HG03060 (cell line): Measurements from ENCODE around the gene MADD.

Experiments
- ATAC-seq: cut with Tn5 transposase; IDR thresholded peaks from one replicate; pipeline ENCODE4 v1.9.1; 2021; ENCODE audit warnings: low read depth, moderate number of reproducible peaks; ENCODE audit not compliant: unreplicated experiment

The MADD gene

GRCh38 chr11:47355283-47356128 is 85.6 kb downstream of the MADD start:
- no peak for ATAC-seq

DNA sequence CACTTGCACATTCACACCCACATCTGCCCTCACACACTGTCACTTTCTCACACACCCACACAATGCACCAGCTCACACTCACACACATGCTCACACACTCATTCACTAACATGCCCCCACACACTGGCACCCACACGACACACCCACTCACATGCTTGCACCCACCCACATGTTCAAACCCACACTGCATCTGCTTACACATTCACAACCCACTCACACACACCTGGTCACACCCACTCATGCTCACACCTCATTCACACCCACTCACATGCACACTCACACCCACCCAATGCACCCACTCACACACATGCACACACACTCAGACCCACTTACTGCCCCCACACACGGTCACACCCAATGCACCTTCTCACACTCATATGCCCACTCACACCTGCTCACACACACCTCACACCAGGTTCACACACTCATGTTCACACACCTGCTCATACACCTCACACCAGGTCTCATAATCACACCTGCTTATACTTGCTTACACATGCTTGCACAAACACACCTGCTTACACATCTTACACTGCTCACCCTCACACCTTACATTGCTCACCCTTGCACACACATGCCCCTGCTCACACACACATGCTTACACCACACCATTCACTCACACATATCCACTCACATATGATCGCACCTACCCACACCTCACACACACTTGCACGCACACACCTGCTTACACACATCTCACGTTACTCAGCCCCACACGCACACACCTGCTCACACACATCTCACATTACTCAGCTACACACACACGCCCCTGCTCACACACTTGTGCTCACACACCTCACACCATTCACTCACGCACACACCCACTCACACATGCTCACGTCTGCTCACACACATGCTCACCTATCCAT is 86.4 kb downstream of the MADD start:
- ATAC-seq = no peak

- no peak for ATAC-seq
Measured at GRCh38 chr11:47356998-47357329, 87.0 kb downstream of the MADD start.

DNA sequence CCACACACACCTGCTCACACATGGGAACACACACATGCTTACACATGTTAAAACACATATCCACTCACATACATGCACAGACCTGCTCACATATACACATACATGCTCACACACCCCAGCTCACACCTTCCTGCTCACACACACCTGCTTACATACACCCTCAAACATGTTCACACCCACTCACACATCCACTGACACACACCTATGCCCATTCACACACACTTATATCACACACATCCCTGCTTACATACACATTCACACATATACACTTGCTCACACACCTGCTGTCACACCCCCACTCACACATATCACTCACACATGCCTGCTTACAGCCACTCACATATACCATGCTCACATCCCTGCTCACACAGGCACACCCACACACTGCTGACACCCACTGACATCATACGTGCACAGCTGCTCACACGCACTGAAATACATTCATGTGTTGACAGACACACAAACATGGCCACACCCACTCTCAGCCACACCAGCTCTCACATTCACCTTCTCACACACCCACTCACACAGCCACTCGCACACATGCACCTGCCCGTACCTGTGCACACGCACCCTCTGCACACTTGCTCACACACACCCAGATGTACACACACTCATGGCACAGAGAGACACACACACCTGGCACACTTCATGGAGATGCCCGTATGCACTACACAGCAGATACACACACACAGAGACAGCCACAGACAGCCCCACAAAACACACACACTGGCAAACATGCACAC is 88.2 kb downstream of the MADD start:
- ATAC-seq = no peak

DNA sequence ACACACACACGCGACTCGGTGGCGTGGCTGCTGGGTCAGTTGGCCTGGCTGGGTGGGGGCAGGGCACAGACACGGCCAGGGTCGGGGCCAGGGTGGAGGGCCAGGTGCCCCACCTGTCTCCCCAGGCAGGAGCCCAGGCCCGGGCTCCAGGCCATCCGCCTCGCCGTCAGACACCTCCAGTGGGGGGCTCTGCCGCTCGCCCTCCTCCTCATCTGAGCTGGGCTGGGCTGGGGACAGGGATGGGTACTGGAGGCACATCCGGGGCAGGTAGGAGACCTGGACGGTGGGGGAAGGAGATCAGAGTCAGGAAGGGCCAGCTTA is 88.8 kb downstream of the MADD start:
- no peak for ATAC-seq

GRCh38 chr11:47359162-47359561 is 89.2 kb downstream of the MADD start:
- no peak for ATAC-seq

DNA sequence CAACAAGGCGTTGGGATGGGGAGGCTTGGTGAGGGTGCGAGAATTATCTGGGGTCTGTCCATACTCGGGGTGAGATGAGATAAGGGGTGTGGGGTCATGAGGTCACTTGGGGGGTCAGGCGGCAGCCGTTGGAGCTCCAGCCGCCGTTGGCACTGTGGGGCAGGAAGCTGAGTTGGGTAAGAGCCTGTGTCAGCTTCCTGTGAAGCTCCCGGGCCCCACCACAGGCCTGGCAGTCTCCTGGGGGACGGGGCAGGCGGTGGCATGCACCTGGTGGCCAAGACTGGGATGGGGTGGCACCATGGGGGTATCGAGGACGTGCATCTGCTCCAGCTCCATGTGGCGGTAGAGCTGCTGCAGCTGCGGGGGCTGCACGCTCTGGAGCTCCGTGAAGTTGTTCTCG is 89.7 kb downstream of the MADD start:
- ATAC-seq = no peak

DNA sequence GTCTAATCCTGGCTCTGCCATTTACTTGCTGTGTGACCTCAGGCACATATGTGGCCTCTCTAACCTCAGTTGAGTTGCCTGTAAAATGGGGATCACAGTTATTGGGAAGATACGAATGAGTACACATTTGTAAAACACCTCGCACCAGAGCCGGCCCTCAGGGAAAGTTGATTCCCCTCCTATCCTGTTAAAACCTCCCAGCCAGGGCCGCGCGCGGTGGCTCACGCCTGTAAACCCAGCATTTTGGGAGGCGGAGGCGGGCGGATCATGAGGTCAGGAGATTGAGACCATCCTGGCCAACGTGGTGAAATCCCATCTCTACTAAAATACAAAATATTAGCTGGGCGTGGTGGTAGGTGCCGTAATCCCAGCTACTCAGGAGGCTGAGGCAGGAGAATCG is 90.4 kb downstream of the MADD start:
- no peak for ATAC-seq

DNA sequence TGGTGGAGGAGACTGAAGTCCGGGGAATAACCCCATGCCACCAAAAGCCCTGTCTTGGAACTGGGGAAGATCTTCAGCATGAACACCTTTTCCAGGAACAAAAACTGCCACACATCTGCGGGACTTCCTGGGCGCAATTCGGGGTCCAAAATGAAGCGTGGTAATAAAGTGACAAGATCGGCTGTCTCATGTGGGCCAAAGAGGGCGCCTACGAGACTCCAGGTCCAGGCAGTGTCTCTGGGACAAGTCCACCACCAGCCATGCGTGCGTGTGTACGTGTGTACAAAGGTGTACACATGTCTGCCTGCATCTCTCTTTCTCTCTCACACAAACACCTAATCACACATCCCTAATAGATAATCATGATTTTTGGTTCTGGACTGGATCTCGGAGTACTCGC is 91.5 kb downstream of the MADD start:
- no peak for ATAC-seq

DNA sequence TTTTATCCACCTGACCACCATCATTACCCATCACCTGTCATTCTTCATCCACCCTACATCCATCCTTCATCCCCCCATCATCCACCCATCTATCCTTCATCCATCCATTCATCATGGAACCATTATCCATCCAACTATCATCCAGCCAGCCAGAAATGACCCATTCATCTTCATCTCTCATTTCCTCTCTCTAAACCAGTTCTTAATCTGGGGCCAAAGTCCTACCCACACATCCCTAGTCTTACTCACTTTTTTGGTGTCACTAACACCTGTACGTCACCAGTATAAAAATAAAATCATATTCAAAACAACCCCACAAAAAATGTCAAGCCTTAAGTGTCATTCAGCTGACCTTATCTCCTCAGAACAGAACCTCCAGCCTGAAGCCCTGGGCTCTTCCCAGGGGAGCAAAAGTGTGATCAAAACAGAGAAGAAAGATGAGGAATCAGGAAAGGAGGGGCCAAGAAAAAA is 96.1 kb downstream of the MADD start:
- no peak for ATAC-seq

- no peak for ATAC-seq
Measured at GRCh38 chr11:47369676-47370075, 99.7 kb downstream of the MADD start.

DNA sequence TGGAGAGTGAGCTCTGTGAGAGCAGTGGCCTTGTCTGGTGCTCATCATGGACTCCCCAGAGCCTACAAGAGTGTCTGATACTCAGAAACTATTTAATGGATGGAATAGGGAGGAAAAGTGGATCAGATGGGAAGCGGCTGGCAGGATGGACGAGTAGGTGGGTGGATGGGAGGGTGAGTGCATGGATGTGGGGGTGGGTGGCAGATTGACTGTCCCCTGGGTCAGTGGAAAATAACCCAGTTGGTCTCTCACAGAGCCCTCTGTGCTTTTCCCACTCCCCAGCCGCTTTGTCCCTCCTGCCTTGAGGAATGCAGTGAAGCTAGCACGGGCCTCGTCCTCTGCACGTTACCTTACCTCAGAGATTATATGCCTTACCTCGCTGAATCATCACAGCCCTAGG is 102.5 kb downstream of the MADD start:
- ATAC-seq = no peak

DNA sequence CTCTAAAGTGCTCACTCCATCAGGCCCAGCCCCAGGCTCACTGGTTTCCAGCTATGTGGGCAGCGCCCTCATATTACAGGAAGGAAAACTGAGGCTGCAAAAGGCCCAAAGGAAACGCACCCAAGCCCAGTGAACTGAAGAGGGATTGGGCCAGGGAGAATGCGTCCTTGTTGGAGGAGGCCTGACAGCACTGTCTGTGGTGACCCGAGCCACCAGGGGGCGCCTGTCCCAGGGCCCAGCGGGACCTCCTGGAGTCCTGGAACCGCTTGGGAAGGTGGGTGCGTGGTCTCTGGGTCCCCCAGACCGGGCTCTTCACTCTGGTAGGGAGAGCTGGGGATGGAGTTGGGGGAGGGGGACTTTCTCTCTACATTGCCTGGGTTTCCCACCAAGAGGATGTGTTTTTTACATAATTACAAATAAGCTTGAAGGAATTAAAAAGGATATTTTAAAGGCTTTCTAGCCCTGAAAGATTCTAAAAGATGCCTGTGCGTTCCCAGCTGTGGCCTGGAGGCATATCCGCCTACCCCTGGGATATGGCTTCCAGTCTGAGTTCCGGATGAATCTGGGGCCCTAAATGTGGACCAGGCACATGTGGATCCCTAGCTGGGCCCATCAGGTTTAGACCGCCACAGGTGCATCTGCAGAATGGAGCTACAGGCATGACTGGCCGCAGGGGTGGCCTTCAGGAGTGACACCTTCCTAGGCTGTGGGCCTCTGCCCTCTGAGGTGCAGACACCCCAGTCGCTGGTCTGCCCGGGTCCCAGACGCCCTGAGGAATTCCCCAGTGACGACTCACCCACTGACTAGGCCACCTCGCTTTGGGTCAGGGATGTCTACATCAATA is 104.2 kb downstream of the MADD start:
- no peak for ATAC-seq

DNA sequence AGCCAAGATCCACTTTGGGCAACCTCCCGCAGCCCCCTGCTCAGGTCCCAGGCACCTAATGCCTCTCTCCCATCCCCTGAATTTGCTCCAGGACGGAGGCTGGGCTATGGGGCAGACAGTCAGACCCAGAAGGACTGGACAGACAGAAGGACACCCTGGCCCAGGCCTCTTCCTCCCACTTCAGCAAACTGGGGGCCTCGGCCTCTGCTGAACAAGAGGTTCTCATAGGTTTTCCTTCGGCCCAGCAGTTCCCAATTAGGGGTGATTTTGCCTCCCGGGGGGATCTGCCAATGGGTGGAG is 104.7 kb downstream of the MADD start:
- ATAC-seq = no peak

DNA sequence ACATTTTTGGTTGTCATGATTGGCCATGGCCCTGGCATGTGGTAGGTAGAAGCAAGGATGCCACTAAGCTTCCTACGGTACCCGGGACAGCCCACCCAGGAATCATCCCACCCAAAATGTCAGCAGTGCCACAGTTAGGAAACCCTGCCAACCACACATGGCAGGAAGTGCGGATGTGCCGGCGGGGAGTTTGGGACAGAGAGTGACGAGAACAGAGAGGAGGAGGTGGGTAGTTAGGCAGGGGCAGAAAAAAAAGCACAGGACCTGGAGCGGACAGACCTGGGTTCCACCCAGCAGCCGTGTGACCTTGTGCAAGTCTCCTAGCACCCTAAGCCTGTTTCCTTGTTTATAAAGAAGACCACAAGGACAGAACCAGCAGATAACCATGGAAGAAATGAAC is 105.1 kb downstream of the MADD start:
- ATAC-seq = no peak

DNA sequence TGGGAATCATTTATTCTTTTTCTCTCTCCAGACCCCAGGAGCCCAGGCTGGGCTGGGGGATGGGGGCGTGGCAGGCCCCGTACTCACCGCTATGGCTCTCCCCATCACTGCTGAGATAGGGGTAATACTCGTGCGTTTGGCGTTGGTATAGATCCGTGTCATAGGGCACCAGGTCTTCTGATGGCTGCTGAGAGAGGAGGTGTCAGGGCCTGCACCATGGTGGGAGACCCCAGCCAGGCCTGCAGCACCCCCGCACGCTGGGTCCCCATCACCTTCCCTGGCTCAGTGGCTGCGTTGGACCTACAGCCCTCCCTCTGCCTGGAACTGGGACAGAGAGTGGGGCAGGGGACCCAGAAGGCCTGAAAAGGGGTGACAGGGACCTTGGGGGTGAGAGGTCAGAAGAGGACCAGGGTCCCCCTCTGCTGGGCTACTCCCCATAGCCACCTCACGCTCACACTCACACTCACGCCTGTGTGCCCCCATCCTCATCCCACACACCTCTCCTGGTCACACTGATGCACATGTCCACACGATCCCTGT is 105.7 kb downstream of the MADD start:
- no peak for ATAC-seq

- no peak for ATAC-seq
Measured at GRCh38 chr11:47376107-47376524, 106.2 kb downstream of the MADD start.

- ATAC-seq = no peak
Measured at GRCh38 chr11:47376525-47377371, 106.8 kb downstream of the MADD start.

- ATAC-seq = no peak
Measured at GRCh38 chr11:47377571-47378009, 107.7 kb downstream of the MADD start.
